SK-N-SH (cell line): Measurements from ENCODE around the gene DPYSL4.

Experiments used
- IRF3 ChIP-seq: fragments of 150-350 bp; IDR thresholded peaks from 2 replicates; pipeline ENCODE4 v1.6.1; 2016; ENCODE audit warnings: mild to moderate bottlenecking, low read depth, low read length
- MAX ChIP-seq: IDR thresholded peaks from 2 replicates; pipeline ENCODE4 v1.4.0; 2012; ENCODE audit warnings: low read depth
- YY1 ChIP-seq: IDR thresholded peaks from 2 replicates; pipeline ENCODE4 v1.4.0; 2012; ENCODE audit warnings: low read depth, mild to moderate bottlenecking

- TF ChIP-seq YY1 (no peak), IRF3 (no peak), MAX (no peak)
These were observed 39.5 kb upstream of the DPYSL4 start for GRCh38 chr10:132146941-132147915.
